Epithelial cell of proximal tubule (primary cell): ENCODE measurements around the gene PAOX. TPM values are rescaled to one million over a fixed set of nuclear protein-coding genes. Genes with fewer than 3 reads are reported as not detected.

Experiments used
- DNase-seq: peaks from one replicate; pipeline ENCODE4 v3.0.0-alpha.2; 2011; ENCODE audit warnings: low read depth
- H3K4me3 ChIP-seq: 2 replicates; pipeline ENCODE4 v1.5.1; 2011; ENCODE audit warnings: low read depth, mild to moderate bottlenecking, low read length
- total RNA-seq: library from RNA; depleted of rRNA; stranded (reverse); fragments of >200 nt; gene quantifications from 2 replicates; pipeline ENCODE4 v1.2.3, GENCODE V29; 2015
- TF ChIP-seq, protein P1 (sequence below): conservative IDR thresholded peaks from 2 replicates; pipeline ENCODE4 v1.5.1; 2012; ENCODE audit warnings: low read depth, mild to moderate bottlenecking, low read length

Gene PAOX
- total RNA-seq, 1 donor from 2014 or later: 3.6 TPM

DNA sequence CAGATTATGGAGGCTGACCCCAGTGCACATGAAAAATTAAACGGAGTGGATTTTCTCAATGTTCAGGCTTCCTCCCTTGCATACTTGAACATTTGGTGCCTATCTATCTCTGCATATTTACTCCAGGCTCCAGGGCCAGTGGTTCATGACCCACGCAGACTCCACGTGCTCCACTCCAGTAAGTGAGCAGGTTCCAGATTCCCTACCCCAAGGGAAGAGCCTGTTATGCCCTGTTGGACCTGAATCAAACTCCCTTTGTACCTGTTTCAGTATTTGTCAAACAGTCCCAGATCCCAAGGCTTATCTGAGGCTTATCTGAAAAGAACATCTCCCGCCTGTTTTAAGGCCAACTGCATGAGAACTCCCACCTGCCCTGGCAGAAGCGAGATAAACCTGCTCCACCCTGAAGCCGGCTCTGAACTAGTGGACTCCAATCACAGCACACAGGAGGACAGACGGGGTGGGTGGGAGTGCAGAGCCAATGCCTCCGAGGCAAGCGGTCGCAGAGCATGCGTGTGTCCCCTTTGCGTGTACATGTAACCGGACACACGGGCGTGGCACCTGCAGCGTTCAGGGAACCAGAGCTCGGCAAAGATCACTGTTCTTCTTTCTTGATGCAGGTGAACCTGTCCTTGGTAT lies 19.0 kb upstream of the PAOX start:
- H3K4me3 ChIP-seq: no peak overlapping the region
- TF ChIP-seq, protein P1, sequence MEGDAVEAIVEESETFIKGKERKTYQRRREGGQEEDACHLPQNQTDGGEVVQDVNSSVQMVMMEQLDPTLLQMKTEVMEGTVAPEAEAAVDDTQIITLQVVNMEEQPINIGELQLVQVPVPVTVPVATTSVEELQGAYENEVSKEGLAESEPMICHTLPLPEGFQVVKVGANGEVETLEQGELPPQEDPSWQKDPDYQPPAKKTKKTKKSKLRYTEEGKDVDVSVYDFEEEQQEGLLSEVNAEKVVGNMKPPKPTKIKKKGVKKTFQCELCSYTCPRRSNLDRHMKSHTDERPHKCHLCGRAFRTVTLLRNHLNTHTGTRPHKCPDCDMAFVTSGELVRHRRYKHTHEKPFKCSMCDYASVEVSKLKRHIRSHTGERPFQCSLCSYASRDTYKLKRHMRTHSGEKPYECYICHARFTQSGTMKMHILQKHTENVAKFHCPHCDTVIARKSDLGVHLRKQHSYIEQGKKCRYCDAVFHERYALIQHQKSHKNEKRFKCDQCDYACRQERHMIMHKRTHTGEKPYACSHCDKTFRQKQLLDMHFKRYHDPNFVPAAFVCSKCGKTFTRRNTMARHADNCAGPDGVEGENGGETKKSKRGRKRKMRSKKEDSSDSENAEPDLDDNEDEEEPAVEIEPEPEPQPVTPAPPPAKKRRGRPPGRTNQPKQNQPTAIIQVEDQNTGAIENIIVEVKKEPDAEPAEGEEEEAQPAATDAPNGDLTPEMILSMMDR: no peak
- DNase-seq: no peak

DNA sequence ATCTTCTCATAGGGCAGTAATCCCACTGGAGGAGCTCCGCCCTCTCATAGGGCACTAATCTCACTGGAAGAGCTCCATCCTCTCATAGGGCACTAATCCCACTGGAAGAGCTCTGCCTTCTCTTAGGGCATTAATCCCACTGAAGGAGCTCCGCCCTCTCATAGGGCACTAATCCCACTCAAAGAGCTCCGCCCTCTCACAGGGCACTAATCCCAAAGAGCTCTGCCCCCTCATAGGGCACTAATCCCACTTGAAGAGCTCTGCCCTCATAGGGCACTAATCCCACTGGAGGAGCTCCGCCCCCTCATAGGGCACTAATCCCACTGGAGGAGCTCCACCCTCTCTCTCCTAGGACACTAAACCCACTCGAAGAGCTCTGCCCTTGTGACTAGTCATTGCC lies 17.8 kb upstream of the PAOX start:
- no peak overlapping the region for H3K4me3 ChIP-seq
- no peak for DNase-seq
- TF ChIP-seq, protein P1: no peak

DNA sequence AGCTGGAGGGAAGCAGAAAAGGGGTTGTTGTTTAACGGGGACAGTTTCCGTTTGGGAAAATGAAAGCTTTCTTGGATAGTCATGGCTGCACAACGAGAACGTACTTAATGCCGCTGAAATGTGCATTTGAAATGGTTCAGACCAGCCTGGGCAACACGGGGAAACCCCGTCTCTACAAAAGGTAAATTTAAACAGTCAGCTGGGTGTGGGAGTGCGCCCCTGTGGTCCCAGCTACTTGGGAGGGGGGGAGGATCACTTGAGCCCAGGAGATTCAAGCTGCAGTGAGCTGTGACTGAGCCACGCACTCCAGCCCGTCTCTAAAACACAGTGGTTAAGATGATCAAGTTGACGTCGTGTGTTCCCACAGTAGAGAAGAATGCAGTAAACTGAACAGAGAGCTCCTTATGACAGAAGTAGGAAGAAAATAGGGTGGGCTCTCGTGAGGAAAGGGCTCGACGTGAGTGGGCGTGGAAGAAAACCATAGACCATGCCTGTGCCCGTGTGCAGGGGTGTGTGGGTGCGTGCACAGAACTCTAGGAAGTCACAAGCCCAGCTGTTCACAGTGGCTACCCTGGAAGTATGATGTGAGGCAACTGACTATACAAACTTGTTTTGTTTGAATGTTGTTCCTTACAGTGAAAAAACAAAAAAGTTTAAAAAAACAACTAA lies 17.2 kb upstream of the PAOX start:
- TF ChIP-seq, protein P1: no peak
- DNase-seq: no peak
- H3K4me3 ChIP-seq: no peak overlapping the region

DNA sequence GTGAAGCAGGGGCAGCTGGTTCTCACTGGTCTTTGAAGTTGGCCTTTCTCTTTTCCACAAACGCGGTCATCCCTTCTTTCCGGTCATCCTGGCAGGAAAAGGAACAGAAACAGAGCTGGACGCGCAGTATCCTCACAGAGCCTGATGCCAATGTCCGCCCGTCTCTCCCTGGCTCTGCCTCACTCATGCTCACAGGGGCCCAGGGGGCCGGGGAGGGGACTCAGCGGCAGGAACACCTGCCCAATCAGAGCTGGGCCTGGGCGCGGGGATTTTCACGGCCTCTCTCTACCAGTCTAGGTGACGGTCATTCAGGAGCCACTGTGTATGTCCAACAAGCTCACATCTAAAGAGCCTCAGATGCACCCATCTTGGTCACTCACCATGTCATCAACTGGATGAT lies 16.2 kb upstream of the PAOX start:
- no peak overlapping the region for H3K4me3 ChIP-seq
- TF ChIP-seq, protein P1: no peak
- no peak for DNase-seq

DNA sequence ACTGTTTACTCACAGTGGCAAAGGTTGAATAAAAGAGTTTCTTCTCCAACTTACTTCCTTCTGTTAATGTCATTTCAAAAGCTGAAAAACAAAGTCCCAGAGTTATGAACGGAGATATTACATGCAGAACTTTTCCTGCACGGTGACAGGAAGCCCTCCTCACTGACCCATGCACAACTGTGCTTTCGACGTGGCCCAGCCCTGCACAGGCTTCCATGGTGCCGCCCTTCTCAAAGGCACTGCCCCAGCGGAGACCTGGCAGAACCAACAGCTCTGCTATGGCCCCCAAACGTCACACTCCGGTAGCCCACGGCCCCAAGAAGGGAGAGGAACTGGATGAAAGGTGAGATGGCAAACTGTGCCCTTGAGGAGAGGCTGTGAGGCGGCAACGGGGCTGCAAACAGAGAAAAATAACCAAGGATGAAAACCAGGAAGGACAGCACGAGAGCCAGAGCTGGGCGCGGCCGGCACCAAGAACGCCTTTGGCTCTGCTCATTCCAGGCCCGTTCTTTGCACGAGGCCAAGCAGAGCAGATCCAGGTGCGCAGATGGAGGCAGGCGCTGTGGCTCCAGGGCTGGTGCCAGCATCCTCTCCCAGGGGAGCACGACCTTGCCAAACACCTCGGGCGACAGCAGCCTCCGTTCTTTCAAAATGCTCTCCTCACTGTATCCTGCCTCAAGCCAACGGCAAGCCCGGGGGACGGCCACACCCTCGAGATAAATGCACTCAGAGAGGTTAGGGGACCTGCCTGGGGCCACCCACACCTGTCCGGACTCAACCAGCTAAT lies 14.2 kb upstream of the PAOX start:
- H3K4me3 ChIP-seq: no peak overlapping the region
- DNase-seq: no peak
- TF ChIP-seq, protein P1: no peak

DNA sequence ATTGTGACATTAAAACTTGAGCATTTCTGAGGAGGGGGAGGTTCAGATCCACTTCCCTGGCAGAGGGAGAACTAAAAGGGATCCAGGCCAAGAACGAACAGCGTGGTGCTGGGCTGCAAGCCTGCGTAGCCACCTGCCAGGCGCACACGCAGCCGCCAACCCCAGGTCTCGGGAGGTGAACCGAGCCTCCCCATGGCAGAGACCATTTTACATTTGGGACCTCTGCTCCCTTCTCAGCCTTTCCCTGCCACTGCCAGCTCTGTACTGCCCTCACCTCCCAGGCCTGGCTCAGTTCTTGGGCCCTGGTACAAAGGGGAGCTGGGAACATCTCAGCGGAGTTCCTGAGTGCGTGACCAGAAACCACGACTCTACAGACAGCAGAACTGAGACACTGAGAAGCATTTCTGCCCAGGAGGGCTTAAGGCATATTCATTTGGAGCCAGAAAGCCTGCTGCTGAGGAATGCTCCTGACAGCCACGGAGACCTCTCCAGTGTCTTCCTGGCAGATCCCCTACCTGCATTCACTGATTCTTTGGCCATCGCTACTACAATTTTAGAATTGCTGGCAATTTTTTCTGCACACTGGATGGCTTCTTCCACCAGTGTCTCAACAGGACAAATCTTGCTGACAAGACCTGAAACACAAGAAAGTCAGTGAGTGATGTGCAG lies 13.5 kb upstream of the PAOX start:
- DNase-seq: no peak
- no peak overlapping the region for H3K4me3 ChIP-seq
- TF ChIP-seq, protein P1: no peak
